HCT116 (cell line): ENCODE results near the gene MUTYH. TPM values are rescaled to one million over a fixed set of nuclear protein-coding genes. Genes with fewer than 3 reads are reported as not detected.

Experiments
- ATAC-seq: fragments of 200-7000 bp; cut with Tn5 transposase; 2 replicates; pipeline ENCODE4 v1.9.1; 2020; ENCODE audit warnings: mild to moderate bottlenecking, moderate library complexity
- BruUV-seq: library from RNA; stranded (reverse); fragments of 400-500 nt; replicated peaks from 2 replicates; lab custom pipeline; 2021; lab: Mats Ljungman, UMichigan
- CTCF ChIA-PET: fragments of 300-600 bp; sonication (Branson Sonifier 250); formaldehyde crosslinking; loops from one replicate; lab custom pipeline; 2021; ENCODE audit warnings: antibody characterized with exemption; lab: Charles Lee
- POLR2A ChIA-PET: fragments of 300-600, 350-600 bp; sonication (Branson Sonifier 250); formaldehyde crosslinking; loops from one replicate; lab custom pipeline; 2021; ENCODE audit warnings: antibody characterized with exemption; lab: Charles Lee
- RAD21 ChIA-PET, 2 experiments: fragments of 300-600 bp; sonication (Branson Sonifier 250); formaldehyde crosslinking; loops; one replicate each; lab custom pipeline; 2023; ENCODE audit warnings: low total read pairs in 2 of 2; ENCODE audit not compliant: uncharacterized antibody in 2 of 2, unreplicated experiment in 2 of 2, low non-redundant PET in 1 of 2; lab: Charles Lee
- DNase-seq: peaks from one replicate; pipeline ENCODE4 v3.0.0-alpha.2; 2010; ENCODE audit warnings: low read depth, low spot score
- H2AFZ ChIP-seq: fragments of 200-600 bp; shearing (Covaris generic), sonication (generic); 2 replicates; pipeline ENCODE4 v1.6.1; 2017; ENCODE audit warnings: low read depth, mixed run types, mixed read lengths, antibody characterized with exemption, low read length; ENCODE audit not compliant: poor library complexity, severe bottlenecking
- H3K27ac ChIP-seq: 2 replicates; pipeline ENCODE4 v1.5.1; 2012; ENCODE audit warnings: low read depth, low read length
- H3K27me3 ChIP-seq: fragments of 200-600 bp; sonication (generic); 2 replicates; pipeline ENCODE4 v1.6.1; 2016; ENCODE audit warnings: mixed run types, low read length, mixed read lengths; ENCODE audit not compliant: insufficient read depth
- H3K36me3 ChIP-seq, 2 experiments: fragments of 200-500 bp in 1 of 2; fragments of 200-600 bp in 1 of 2; sonication (Bioruptor generic) in 1 of 2; sonication (generic) in 1 of 2; 2 replicates each; pipeline versions ENCODE4 v1.5.1 to v1.6.1; 2014 to 2016; ENCODE audit warnings: low read length in 2 of 2, inconsistent platforms in 1 of 2, mixed read lengths in 1 of 2, mixed run types in 1 of 2; ENCODE audit not compliant: insufficient read depth in 2 of 2, control insufficient read depth in 1 of 2
- H3K4me1 ChIP-seq, 2 experiments: fragments of 200-600 bp in 1 of 2; sonication (generic) in 1 of 2; 2 replicates each; pipeline versions ENCODE4 v1.5.1 to v1.6.1; 2012 to 2017; ENCODE audit warnings: low read length in 2 of 2, inconsistent platforms in 1 of 2, mild to moderate bottlenecking in 1 of 2, mixed read lengths in 1 of 2, mixed run types in 1 of 2, moderate library complexity in 1 of 2; ENCODE audit not compliant: insufficient read depth in 2 of 2, control insufficient read depth in 1 of 2
- H3K4me2 ChIP-seq: fragments of 200-600 bp; sonication (generic); 2 replicates; pipeline ENCODE4 v1.6.1; 2017; ENCODE audit warnings: mixed run types, low read length, mixed read lengths
- H3K4me3 ChIP-seq, 2 experiments: fragments of 200-600 bp in 1 of 2; sonication (generic) in 1 of 2; replicated peaks in 1 of 2; 2 replicates each; pipeline ENCODE4 v1.5.1; 2011 to 2016; ENCODE audit warnings: low read length in 2 of 2, control low read depth in 1 of 2, low read depth in 1 of 2, mild to moderate bottlenecking in 1 of 2, mixed read lengths in 1 of 2, mixed run types in 1 of 2
- H3K79me2 ChIP-seq: fragments of 200-600 bp; sonication (generic); 2 replicates; pipeline ENCODE4 v1.6.1; 2017; ENCODE audit warnings: mild to moderate bottlenecking, mixed run types, low read length, moderate library complexity, mixed read lengths; ENCODE audit not compliant: insufficient read depth
- H3K9ac ChIP-seq: fragments of 200-600 bp; sonication (generic); 2 replicates; pipeline ENCODE4 v1.6.1; 2016; ENCODE audit warnings: low read length, mixed read lengths
- H3K9me2 ChIP-seq: fragments of 200-600 bp; sonication (generic), shearing (Covaris generic); 2 replicates; pipeline ENCODE4 v1.6.1; 2017; ENCODE audit warnings: mixed run types, mild to moderate bottlenecking, moderate library complexity; ENCODE audit not compliant: insufficient read depth
- H3K9me3 ChIP-seq, 2 experiments: fragments of 200-500 bp in 1 of 2; fragments of 200-600 bp in 1 of 2; sonication (Bioruptor generic) in 1 of 2; sonication (generic) in 1 of 2; 2 replicates each; pipeline ENCODE4 v1.6.1; 2014 to 2017; ENCODE audit warnings: low read length in 2 of 2, mixed read lengths in 2 of 2, inconsistent platforms in 1 of 2, low read depth in 1 of 2, mild to moderate bottlenecking in 1 of 2, mixed run types in 1 of 2, moderate library complexity in 1 of 2; ENCODE audit not compliant: control insufficient read depth in 1 of 2, insufficient read depth in 1 of 2
- H4K20me1 ChIP-seq: fragments of 200-600 bp; sonication (generic), shearing (Covaris generic); 2 replicates; pipeline ENCODE4 v1.6.1; 2017; ENCODE audit warnings: mixed run types, mild to moderate bottlenecking, moderate library complexity; ENCODE audit not compliant: insufficient read depth
- ATF3 ChIP-seq: IDR thresholded peaks from 2 replicates; pipeline ENCODE4 v1.6.1; 2012
- CEBPB ChIP-seq: IDR thresholded peaks from 2 replicates; pipeline ENCODE4 v1.6.1; 2012; ENCODE audit warnings: low read depth
- ELF1 ChIP-seq: IDR thresholded peaks from 2 replicates; pipeline ENCODE4 v1.6.1; 2012; ENCODE audit warnings: low read depth, borderline replicate concordance
- EZH2 ChIP-seq: fragments of 200-600 bp; sonication (generic); IDR thresholded peaks from 2 replicates; pipeline ENCODE4 v1.6.1; 2017; ENCODE audit warnings: antibody characterized with exemption, mixed run types
- EZH2phosphoT487 ChIP-seq: fragments of 200-600 bp; IDR thresholded peaks from 2 replicates; pipeline ENCODE4 v1.6.1; 2018; ENCODE audit warnings: antibody characterized with exemption, borderline replicate concordance
- FOSL1 ChIP-seq: IDR thresholded peaks from 2 replicates; pipeline ENCODE4 v1.6.1; 2012; ENCODE audit warnings: low read depth
- JUND ChIP-seq: IDR thresholded peaks from 2 replicates; pipeline ENCODE4 v1.6.1; 2012
- MAX ChIP-seq: IDR thresholded peaks from 2 replicates; pipeline ENCODE4 v1.6.1; 2012
- RAD21 ChIP-seq: IDR thresholded peaks from 2 replicates; pipeline ENCODE4 v1.6.1; 2012; ENCODE audit warnings: low read depth, mild to moderate bottlenecking
- SIN3A ChIP-seq: IDR thresholded peaks from 2 replicates; pipeline ENCODE4 v1.6.1; 2012; ENCODE audit warnings: low read depth
- SRF ChIP-seq: IDR thresholded peaks from 2 replicates; pipeline ENCODE4 v1.6.1; 2012; ENCODE audit warnings: low read depth
- YY1 ChIP-seq: IDR thresholded peaks from 2 replicates; pipeline ENCODE4 v1.6.1; 2011; ENCODE audit warnings: low read length, low read depth, moderate library complexity, mild to moderate bottlenecking; ENCODE audit not compliant: insufficient replicate concordance; ENCODE audit errors: extremely low read depth
- ZBTB33 ChIP-seq: IDR thresholded peaks from 2 replicates; pipeline ENCODE4 v1.6.1; 2011; ENCODE audit warnings: mild to moderate bottlenecking, low read length, moderate library complexity; ENCODE audit not compliant: insufficient replicate concordance; ENCODE audit errors: extremely low read depth
- ZFX ChIP-seq: fragments of 450-650 bp; IDR thresholded peaks from 2 replicates; pipeline ENCODE4 v1.6.1; 2017
- ZNF274 ChIP-seq: fragments of 200-500 bp; sonication (Bioruptor generic); IDR thresholded peaks from 2 replicates; pipeline ENCODE4 v1.6.1; 2014; ENCODE audit warnings: mild to moderate bottlenecking, low read depth, low read length, inconsistent platforms
- intact Hi-C: fragments of 100-400 bp; cut with micrococcal nuclease; formaldehyde crosslinking; loops from 2 replicates; pipeline ENCODE4 v1.10.0; 2022
- total RNA-seq: library from RNA; stranded (reverse); gene quantifications from one replicate; pipeline ENCODE4 v1.2.1, GENCODE V29; 2021; ENCODE audit not compliant: unreplicated experiment
- TF ChIP-seq, protein P1 (sequence below): IDR thresholded peaks from 2 replicates; pipeline ENCODE4 v1.6.1; 2012; ENCODE audit warnings: low read depth
- TF ChIP-seq, protein P2 (sequence below), 3 experiments: fragments of 200-600 bp in 1 of 3; sonication (generic) in 1 of 3; IDR thresholded peaks in 2 of 3; conservative IDR thresholded peaks in 1 of 3; 2 replicates each; pipeline ENCODE4 v1.5.1; 2012 to 2017; ENCODE audit warnings: low read depth in 2 of 3, low read length in 2 of 3, antibody characterized with exemption in 1 of 3, borderline replicate concordance in 1 of 3, control low read depth in 1 of 3, mild to moderate bottlenecking in 1 of 3, mixed read lengths in 1 of 3, mixed run types in 1 of 3, moderate library complexity in 1 of 3; ENCODE audit not compliant: insufficient read depth in 1 of 3

The MUTYH gene
- total RNA-seq, 1 experiment from 2014 or later, result 44.8 TPM

DNA sequence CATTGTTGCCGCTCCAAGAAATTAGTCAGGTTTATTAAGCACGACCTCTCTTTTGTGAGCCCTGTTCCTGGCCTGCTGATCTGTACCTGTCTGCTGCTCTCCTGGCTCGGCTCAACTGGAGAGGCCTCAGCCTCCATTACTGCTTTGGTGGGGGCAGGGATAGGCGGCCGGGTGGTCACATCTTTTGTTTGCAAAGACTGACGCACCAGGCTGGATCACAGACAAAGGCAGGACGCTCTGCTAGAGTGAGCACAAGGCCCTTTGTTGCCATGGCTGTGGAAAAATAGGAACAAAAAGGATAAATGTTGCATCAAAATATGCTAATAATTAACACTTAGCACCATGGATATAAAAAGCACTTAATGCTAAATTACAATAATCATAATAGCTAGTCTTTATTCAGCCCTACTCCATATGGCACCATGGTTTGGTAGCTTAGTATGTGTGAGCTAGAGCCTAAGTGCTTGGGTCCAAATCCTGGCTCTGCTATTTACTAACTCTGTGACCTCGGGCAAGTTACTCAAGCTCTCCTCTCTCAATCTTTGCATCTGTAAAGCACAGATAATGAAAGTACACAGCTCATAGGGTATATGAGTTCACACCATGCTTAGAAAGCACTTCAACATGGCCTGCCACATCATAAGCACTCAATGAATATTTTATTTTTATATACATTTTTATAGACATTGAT lies 42.4 kb downstream of the MUTYH start:
- intact Hi-C loops, result no loop called here
- Histone ChIP-seq H3K79me2 (no peaks in the 10 kb centered on the region), H3K9ac (no peak overlapping the region), H3K4me3 (no peak overlapping the region), H3K27me3 (no peaks in the 10 kb centered on the region), H3K4me1 (peaks cover 0 to 5% of the 10 kb centered on the region in 2 experiments; a peak in 2 of 4 replicates), H3K4me2 (no peak overlapping the region), H3K9me2 (no peaks in the 10 kb centered on the region), H4K20me1 (no peaks in the 10 kb centered on the region), H3K9me3 (no peaks in the 10 kb centered on the region), H3K36me3 (no peaks in the 10 kb centered on the region), H3K27ac (no peak overlapping the region), H2AFZ (no peak overlapping the region)
- no TSS peak for BruUV-seq
- no peak for ATAC-seq
- RAD21 ChIA-PET, result no interaction called here
- POLR2A ChIA-PET, result interaction anchor here (0.9 to 1.3 kb wide), 2 partner anchors 286 to 576 kb away, joined by 4 to 5 read pairs; partner anchors contain the start of gene UROD
- CTCF ChIA-PET, result interaction anchor here (7.8 kb wide), 1 partner anchor 282 kb away, joined by 214 read pairs; the partner anchor contains the start of genes HECTD3 and UROD
- TF ChIP-seq, protein P1, sequence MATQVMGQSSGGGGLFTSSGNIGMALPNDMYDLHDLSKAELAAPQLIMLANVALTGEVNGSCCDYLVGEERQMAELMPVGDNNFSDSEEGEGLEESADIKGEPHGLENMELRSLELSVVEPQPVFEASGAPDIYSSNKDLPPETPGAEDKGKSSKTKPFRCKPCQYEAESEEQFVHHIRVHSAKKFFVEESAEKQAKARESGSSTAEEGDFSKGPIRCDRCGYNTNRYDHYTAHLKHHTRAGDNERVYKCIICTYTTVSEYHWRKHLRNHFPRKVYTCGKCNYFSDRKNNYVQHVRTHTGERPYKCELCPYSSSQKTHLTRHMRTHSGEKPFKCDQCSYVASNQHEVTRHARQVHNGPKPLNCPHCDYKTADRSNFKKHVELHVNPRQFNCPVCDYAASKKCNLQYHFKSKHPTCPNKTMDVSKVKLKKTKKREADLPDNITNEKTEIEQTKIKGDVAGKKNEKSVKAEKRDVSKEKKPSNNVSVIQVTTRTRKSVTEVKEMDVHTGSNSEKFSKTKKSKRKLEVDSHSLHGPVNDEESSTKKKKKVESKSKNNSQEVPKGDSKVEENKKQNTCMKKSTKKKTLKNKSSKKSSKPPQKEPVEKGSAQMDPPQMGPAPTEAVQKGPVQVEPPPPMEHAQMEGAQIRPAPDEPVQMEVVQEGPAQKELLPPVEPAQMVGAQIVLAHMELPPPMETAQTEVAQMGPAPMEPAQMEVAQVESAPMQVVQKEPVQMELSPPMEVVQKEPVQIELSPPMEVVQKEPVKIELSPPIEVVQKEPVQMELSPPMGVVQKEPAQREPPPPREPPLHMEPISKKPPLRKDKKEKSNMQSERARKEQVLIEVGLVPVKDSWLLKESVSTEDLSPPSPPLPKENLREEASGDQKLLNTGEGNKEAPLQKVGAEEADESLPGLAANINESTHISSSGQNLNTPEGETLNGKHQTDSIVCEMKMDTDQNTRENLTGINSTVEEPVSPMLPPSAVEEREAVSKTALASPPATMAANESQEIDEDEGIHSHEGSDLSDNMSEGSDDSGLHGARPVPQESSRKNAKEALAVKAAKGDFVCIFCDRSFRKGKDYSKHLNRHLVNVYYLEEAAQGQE, result no peak
- no peak for TF ChIP-seq JUND
- no peak for TF ChIP-seq ZFX
- no peak for TF ChIP-seq ZNF274
- no peak for TF ChIP-seq ATF3
- TF ChIP-seq, protein P2, sequence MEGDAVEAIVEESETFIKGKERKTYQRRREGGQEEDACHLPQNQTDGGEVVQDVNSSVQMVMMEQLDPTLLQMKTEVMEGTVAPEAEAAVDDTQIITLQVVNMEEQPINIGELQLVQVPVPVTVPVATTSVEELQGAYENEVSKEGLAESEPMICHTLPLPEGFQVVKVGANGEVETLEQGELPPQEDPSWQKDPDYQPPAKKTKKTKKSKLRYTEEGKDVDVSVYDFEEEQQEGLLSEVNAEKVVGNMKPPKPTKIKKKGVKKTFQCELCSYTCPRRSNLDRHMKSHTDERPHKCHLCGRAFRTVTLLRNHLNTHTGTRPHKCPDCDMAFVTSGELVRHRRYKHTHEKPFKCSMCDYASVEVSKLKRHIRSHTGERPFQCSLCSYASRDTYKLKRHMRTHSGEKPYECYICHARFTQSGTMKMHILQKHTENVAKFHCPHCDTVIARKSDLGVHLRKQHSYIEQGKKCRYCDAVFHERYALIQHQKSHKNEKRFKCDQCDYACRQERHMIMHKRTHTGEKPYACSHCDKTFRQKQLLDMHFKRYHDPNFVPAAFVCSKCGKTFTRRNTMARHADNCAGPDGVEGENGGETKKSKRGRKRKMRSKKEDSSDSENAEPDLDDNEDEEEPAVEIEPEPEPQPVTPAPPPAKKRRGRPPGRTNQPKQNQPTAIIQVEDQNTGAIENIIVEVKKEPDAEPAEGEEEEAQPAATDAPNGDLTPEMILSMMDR (IDR thresholded peaks at IDR 0.05 in 2 of 3, conservative IDR thresholded peaks at IDR 0.05 in 1 of 3; ENCODE audit: borderline replicate concordance in 1 of 3, insufficient read depth in 1 of 3, low read depth in 2 of 3, low read length in 2 of 3), result no peak
- TF ChIP-seq EZH2, result no peak
- no peak for TF ChIP-seq CEBPB
- TF ChIP-seq EZH2phosphoT487, result no peak
- no peak for TF ChIP-seq ELF1
- no peak for TF ChIP-seq SRF
- no peak for TF ChIP-seq SIN3A
- TF ChIP-seq YY1, result no peak
- no peak for TF ChIP-seq MAX
- no peak for TF ChIP-seq FOSL1
- TF ChIP-seq RAD21, result no peak
- no peak for TF ChIP-seq ZBTB33
- DNase-seq, result no peak
